AG04450 (cell line): Measurements from ENCODE around the gene SAMD13. TPM values are rescaled to one million over a fixed set of nuclear protein-coding genes. Genes with fewer than 3 reads are reported as not detected.

Experiments
- CTCF ChIA-PET: fragments of 300-600, 350-600 bp; formaldehyde crosslinking; extraction: SDS; loops from one replicate; lab custom pipeline; 2022; ENCODE audit warnings: antibody characterized with exemption, inconsistent platforms; lab: Charles Lee
- POLR2A ChIA-PET: fragments of 350-600 bp; formaldehyde crosslinking; extraction: SDS; loops from one replicate; lab custom pipeline; 2021; ENCODE audit warnings: antibody characterized with exemption, inconsistent platforms; lab: Yijun Ruan, JAX
- DNase-seq: peaks from one replicate; pipeline ENCODE4 v3.0.0-alpha.2; 2011; ENCODE audit warnings: low read depth, low spot score
- H3K27ac ChIP-seq: one replicate; pipeline ENCODE4 v1.5.1; 2012; ENCODE audit warnings: low read depth, low read length, control low read depth
- H3K27me3 ChIP-seq: one replicate; pipeline ENCODE4 v1.6.0; 2012; ENCODE audit warnings: low read length; ENCODE audit not compliant: control insufficient read depth, insufficient read depth
- H3K4me3 ChIP-seq: 2 replicates; pipeline ENCODE4 v1.5.1; 2011; ENCODE audit warnings: mild to moderate bottlenecking, low read depth, low read length, control low read depth
- H3K9me3 ChIP-seq: 2 replicates; pipeline ENCODE4 v1.5.1; 2012; ENCODE audit warnings: low read length; ENCODE audit not compliant: control insufficient read depth, insufficient read depth
- CTCF ChIP-seq: IDR thresholded peaks from 2 replicates; pipeline ENCODE4 v1.5.1; 2011; ENCODE audit warnings: low read depth, low read length, control low read depth, inconsistent platforms
- polyA plus RNA-seq: library from polyadenylated mRNA; depleted of rRNA; stranded (reverse); fragments of >200 nt; gene quantifications from 2 replicates; pipeline ENCODE4 v1.2.3, GENCODE V29; 2011

SAMD13 gene
- polyA plus RNA-seq, 1 experiment = 1.0 TPM

DNA sequence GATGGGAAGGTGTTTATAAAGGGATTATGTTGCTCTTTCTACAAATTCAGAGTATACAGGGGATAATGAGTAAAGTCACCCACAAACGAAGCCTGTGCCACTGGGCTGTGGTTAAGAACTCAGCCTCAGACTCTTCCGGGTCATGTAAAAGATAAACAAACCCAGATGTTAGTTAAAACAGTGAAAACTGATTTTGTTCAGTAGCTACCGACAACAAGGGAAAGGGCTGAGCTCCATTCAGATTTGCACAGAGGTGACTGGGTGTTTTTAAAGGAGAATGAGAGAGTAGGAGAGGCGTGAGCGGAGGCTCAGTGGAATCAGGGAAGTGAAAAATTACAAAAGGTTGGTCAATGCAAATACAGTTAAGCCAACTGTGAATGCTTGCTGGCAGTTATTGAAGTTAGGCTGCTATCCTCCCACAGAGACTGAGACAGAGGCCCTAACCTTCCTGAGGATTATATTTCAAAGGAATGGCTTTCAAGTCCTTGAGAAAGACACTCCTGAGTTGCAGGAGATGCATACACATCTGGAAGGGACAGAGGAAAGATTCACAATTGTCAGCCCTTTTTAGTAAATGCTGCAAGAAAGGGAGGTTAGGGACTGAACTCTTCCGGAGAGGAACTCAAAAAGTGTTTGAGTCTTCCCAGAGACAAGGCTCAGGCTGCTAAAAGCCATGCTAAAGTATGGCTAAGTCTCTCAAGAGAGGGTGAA lies 29.9 kb upstream of the SAMD13 start:
- Histone ChIP-seq H3K27ac (no peak overlapping the region), H3K27me3 (no peaks in the 10 kb centered on the region), H3K9me3 (no peaks in the 10 kb centered on the region), H3K4me3 (no peak overlapping the region)
- no peak for DNase-seq
- ChIA-PET CTCF (no interaction called here), POLR2A (no interaction called here)
- no peak for TF ChIP-seq CTCF

GRCh38 chr1:84272401-84272800 lies 29.1 kb upstream of the SAMD13 start:
- no peaks in the 10 kb centered on the region for H3K9me3 ChIP-seq
- no peak overlapping the region for H3K4me3 ChIP-seq
- no peak for DNase-seq
- ChIA-PET POLR2A (no interaction called here), CTCF (no interaction called here)
- H3K27ac ChIP-seq = no peak overlapping the region
- no peaks in the 10 kb centered on the region for H3K27me3 ChIP-seq
- TF ChIP-seq CTCF = no peak

DNA sequence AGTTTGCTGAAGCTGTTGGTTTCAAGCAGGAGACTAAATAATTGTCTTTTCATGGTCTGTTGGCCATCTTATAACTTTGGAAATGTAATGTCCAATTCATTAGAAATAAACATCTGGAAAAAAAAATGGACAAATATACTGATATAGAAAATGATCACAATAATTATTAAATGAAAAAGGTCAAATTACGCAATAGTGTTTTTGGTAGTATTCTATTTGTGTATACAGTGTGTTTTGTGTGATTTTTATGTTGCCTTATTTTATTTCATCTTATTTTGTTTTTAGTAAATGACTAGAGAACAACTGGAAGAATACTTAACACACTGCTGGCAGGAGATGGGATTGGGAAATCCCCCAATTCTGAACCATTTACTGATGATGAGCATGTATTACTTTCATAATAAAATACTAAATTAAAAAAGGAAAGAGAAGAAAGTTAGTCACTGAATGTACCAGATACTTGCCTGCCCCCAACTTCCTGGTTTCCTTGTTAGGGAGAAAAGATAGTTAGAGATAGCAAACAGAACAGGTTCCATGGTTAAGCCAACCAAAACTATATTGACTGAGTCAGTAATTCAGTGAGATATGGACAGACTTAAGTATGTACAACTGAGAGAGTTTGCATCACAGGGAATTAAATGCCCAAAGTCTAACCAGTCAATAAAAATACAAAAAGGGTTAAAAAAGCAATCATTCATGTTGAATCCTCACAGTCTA lies 24.0 kb upstream of the SAMD13 start:
- no peak for DNase-seq
- TF ChIP-seq CTCF = no peak
- ChIA-PET POLR2A (no interaction called here), CTCF (no interaction called here)
- no peaks in the 10 kb centered on the region for H3K9me3 ChIP-seq
- no peaks in the 10 kb centered on the region for H3K27me3 ChIP-seq
- H3K27ac ChIP-seq = no peak overlapping the region
- no peak overlapping the region for H3K4me3 ChIP-seq

DNA sequence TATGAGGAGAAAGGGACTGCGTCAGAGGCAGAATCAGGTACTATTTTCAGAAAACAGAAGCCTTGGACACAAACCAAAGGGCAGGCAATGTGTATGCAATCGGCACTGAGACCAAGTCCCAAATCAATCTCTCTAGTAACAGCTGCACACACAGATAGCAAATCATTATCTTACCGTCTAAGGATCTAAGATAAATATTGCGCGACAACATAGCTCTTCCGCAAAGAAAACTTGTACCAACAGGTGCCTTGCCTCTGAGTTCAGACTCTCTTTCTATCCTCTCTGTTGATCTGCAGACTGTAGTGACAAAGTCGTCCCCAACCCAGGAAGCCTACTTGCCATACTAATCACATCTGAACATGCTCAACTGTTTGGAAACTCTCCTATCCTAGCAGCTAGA lies 22.6 kb upstream of the SAMD13 start:
- TF ChIP-seq CTCF = no peak
- Histone ChIP-seq H3K27me3 (no peaks in the 10 kb centered on the region), H3K27ac (no peak overlapping the region), H3K9me3 (no peaks in the 10 kb centered on the region), H3K4me3 (no peak overlapping the region)
- POLR2A ChIA-PET = no interaction called here
- no peak for DNase-seq
- CTCF ChIA-PET = no interaction called here

DNA sequence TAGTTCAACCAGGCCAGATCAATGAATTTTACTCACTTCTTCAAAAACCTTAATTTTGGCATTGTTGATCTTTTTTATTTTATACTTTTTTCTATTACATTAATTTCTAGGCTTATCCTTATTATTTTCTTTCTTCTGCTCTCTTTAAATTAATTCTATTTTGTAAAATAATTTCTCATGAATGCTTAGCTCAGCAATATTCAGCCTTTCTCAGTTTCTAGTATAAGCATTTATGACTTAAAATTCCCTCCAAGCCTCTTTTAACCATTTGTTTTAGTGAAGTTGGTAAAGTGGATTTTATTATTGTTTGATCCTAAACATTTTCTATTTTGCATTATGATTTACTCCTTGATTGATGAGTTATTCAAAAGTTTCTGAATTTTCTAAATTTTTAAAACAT lies 20.6 kb upstream of the SAMD13 start:
- no peak for TF ChIP-seq CTCF
- H3K4me3 ChIP-seq = no peak overlapping the region
- POLR2A ChIA-PET = no interaction called here
- H3K27me3 ChIP-seq = no peaks in the 10 kb centered on the region
- no peak for DNase-seq
- no peak overlapping the region for H3K27ac ChIP-seq
- H3K9me3 ChIP-seq = no peaks in the 10 kb centered on the region
- CTCF ChIA-PET = no interaction called here
